GM12878 (cell line): ENCODE results near the gene GGT7. TPM values are rescaled to one million over a fixed set of nuclear protein-coding genes. Genes with fewer than 3 reads are reported as not detected.

Source experiments
- ATAC-seq: fragments of 200-7000 bp; cut with Tn5 transposase; 3 replicates; pipeline ENCODE4 v1.9.1; 2020; ENCODE audit warnings: mild to moderate bottlenecking, moderate library complexity
- BruUV-seq: library from RNA; stranded (reverse); fragments of 400-500 nt; replicated peaks from 2 replicates; lab custom pipeline; 2021; lab: Mats Ljungman, UMichigan
- CTCF ChIA-PET: fragments of 300-600 bp; sonication (Branson Sonifier 250); formaldehyde crosslinking; extraction: SDS; loops from one replicate; lab custom pipeline; 2021; ENCODE audit warnings: inconsistent platforms; lab: Yijun Ruan, JAX
- POLR2A ChIA-PET: fragments of 350-600 bp; formaldehyde crosslinking; extraction: SDS; loops from one replicate; lab custom pipeline; 2021; ENCODE audit warnings: inconsistent platforms; lab: Charles Lee
- RAD21 ChIA-PET: fragments of 300-600 bp; sonication (Branson Sonifier 250); formaldehyde crosslinking; loops from one replicate; lab custom pipeline; 2023; ENCODE audit warnings: antibody characterized with exemption; ENCODE audit not compliant: unreplicated experiment; lab: Charles Lee
- SMC1A ChIA-PET: fragments of 300-600 bp; sonication (Branson Sonifier 250); formaldehyde crosslinking; loops from one replicate; lab custom pipeline; 2023; ENCODE audit not compliant: unreplicated experiment, uncharacterized antibody; lab: Charles Lee
- DNase-seq: peaks from one replicate; pipeline ENCODE4 v3.0.0-alpha.2; 2011; ENCODE audit warnings: low read depth, low spot score
- FAIRE-seq: peaks from 3 replicates; lab custom pipeline; 2011; peaks lifted over from hg19 to GRCh38; lab: Jason Lieb, UNC
- H2AFZ ChIP-seq: 2 replicates; pipeline ENCODE4 v1.6.0; 2011; ENCODE audit warnings: low read depth, low read length, control low read depth; ENCODE audit not compliant: control insufficient read depth
- H3K27ac ChIP-seq: 2 replicates; pipeline ENCODE4 v1.5.1; 2011; ENCODE audit warnings: control low read depth; ENCODE audit not compliant: control insufficient read depth, insufficient read depth
- H3K27me3 ChIP-seq, 2 experiments: replicated peaks in 1 of 2; 2 replicates each; pipeline versions ENCODE4 v1.6.0 to v1.6.1; 2011; ENCODE audit warnings: low read length in 1 of 2; ENCODE audit not compliant: control insufficient read depth in 2 of 2, insufficient read depth in 2 of 2
- H3K36me3 ChIP-seq, 2 experiments: 2 replicates each; pipeline ENCODE4 v1.5.1; 2011; ENCODE audit warnings: low read length in 1 of 2; ENCODE audit not compliant: control insufficient read depth in 2 of 2, insufficient read depth in 2 of 2
- H3K4me1 ChIP-seq: 2 replicates; pipeline ENCODE4 v1.6.1; 2011; ENCODE audit warnings: mild to moderate bottlenecking, low read length, moderate library complexity, mixed read lengths; ENCODE audit not compliant: control insufficient read depth, insufficient read depth
- H3K4me2 ChIP-seq: 2 replicates; pipeline ENCODE4 v1.6.0; 2011; ENCODE audit warnings: control low read depth; ENCODE audit not compliant: control insufficient read depth, insufficient read depth
- H3K4me3 ChIP-seq: fragments of 200-600 bp; sonication (generic); 2 replicates; pipeline ENCODE4 v1.5.1; 2016
- H3K79me2 ChIP-seq: 2 replicates; pipeline ENCODE4 v1.6.0; 2011; ENCODE audit warnings: low read length; ENCODE audit not compliant: control insufficient read depth, insufficient read depth
- H3K9ac ChIP-seq: 2 replicates; pipeline ENCODE4 v1.8.0; 2011; ENCODE audit warnings: low read length, control low read depth, mixed read lengths; ENCODE audit not compliant: control insufficient read depth, insufficient read depth
- H3K9me3 ChIP-seq: replicated peaks from 3 replicates; pipeline ENCODE4 v1.5.1; 2011; ENCODE audit warnings: mild to moderate bottlenecking, low read length; ENCODE audit not compliant: control insufficient read depth, insufficient read depth
- H4K20me1 ChIP-seq: 2 replicates; pipeline ENCODE4 v1.6.0; 2011; ENCODE audit not compliant: control insufficient read depth, insufficient read depth
- BRCA1 ChIP-seq: IDR thresholded peaks from 2 replicates; pipeline ENCODE4 v1.6.1; 2011; ENCODE audit warnings: low read depth, low read length, improper control_type of control experiment
- CBFB ChIP-seq: IDR thresholded peaks from 2 replicates; pipeline ENCODE4 v1.6.1; 2016; ENCODE audit warnings: antibody characterized with exemption, low read depth
- DPF2 ChIP-seq: fragments of 450-650 bp; IDR thresholded peaks from 2 replicates; pipeline ENCODE4 v1.6.1; 2017; ENCODE audit warnings: mild to moderate bottlenecking
- MYC ChIP-seq: IDR thresholded peaks from 2 replicates; pipeline ENCODE4 v1.6.1; 2011; ENCODE audit warnings: mild to moderate bottlenecking, low read length, moderate library complexity, inconsistent platforms; ENCODE audit not compliant: insufficient read depth, insufficient replicate concordance, insufficient read length, severe bottlenecking
- SREBF1 ChIP-seq: IDR thresholded peaks from 2 replicates; pipeline ENCODE4 v1.6.1; 2012; ENCODE audit warnings: mild to moderate bottlenecking, low read length
- WRNIP1 ChIP-seq: IDR thresholded peaks from 2 replicates; pipeline ENCODE4 v1.6.1; 2011; ENCODE audit warnings: low read depth, low read length, improper control_type of control experiment, borderline replicate concordance
- ZBTB40 ChIP-seq: fragments of 450-650 bp; IDR thresholded peaks from 2 replicates; pipeline ENCODE4 v1.6.1; 2016; ENCODE audit warnings: mild to moderate bottlenecking, moderate library complexity, borderline replicate concordance
- ZNF592 ChIP-seq: fragments of 450-650 bp; IDR thresholded peaks from 2 replicates; pipeline ENCODE4 v1.6.1; 2017; ENCODE audit warnings: mild to moderate bottlenecking, moderate library complexity
- WGBS: methylation state at CpG from one replicate; pipeline ENCODE4 v1.1.6; 2016; ENCODE audit warnings: low lambda C conversion rate; ENCODE audit not compliant: insufficient replicate concordance, insufficient coverage; ENCODE audit errors: missing lambda C conversion rate; 5-methylcytosine and 5-hydroxymethylcytosine counted together
- in situ Hi-C: fragments of 300-500 bp; cut with MboI; formaldehyde crosslinking; loops from 9 replicates; pipeline ENCODE4 v1.14.3; 2018; ENCODE audit warnings: mixed read lengths
- intact Hi-C: fragments of 100-400 bp; cut with micrococcal nuclease; formaldehyde crosslinking; loops from one replicate; pipeline ENCODE4 v1.14.2; 2022; ENCODE audit not compliant: unreplicated experiment
- polyA plus RNA-seq, 11 experiments: library from polyadenylated mRNA; depleted of rRNA in 4 of 11; unstranded in 6 of 11; stranded (reverse) in 5 of 11; fragments of >200 nt; fragmentation: Nextera tagmentation in 4 of 11; fragmentation: Illumina TruSeq in 1 of 11; extraction: Ambion mirVana in 4 of 11; extraction: Trizol in 1 of 11; gene quantifications; 1 replicate in 1 of 11; 2 replicates in 10 of 11; pipeline versions ENCODE4 v1.2.1 to v1.2.3, GENCODE V29; 2011 to 2016; ENCODE audit warnings: inconsistent platforms in 2 of 11, missing spikeins in 2 of 11, low read depth in 1 of 11
- total RNA-seq, 4 experiments: library from RNA; depleted of rRNA in 3 of 4; stranded (reverse); fragments of >200 nt in 3 of 4; fragmentation: Illumina TruSeq in 1 of 4; extraction: Trizol in 1 of 4; gene quantifications; 2 replicates each; pipeline versions ENCODE4 v1.2.1 to v1.2.3, GENCODE V29; 2013 to 2021

The GGT7 gene
- total and polyA plus RNA-seq, 10 of the 15 experiments (the other 5 are each of a cell fraction or from before 2014, with no cell fraction given): 0.02 to 14.7 (median 5.3) TPM

GRCh38 chr20:34871320-34871926 is 1.2 kb downstream of the GGT7 start (continued):
- TF ChIP-seq ZBTB40: no peak
- TF ChIP-seq DPF2: no peak
- TF ChIP-seq, all 136 proteins: peak for 0

- Histone ChIP-seq H3K36me3 (no peaks in the 10 kb centered on the region), H3K9ac (no peak overlapping the region), H3K4me1 (no peaks in the 10 kb centered on the region), H2AFZ (no peak overlapping the region), H3K79me2 (no peaks in the 10 kb centered on the region), H4K20me1 (no peaks in the 10 kb centered on the region), H3K4me2 (no peak overlapping the region), H3K27ac (no peak overlapping the region), H3K4me3 (no peak overlapping the region), H3K9me3 (no peaks in the 10 kb centered on the region), H3K27me3 (no peaks in the 10 kb centered on the region)
- ChIA-PET CTCF (interaction anchor here (0.8 to 3.8 kb wide), 2 partner anchors 11 to 231 kb away, joined by 4 to 18 read pairs; partner anchors contain the start of gene ACSS2), SMC1A (no interaction called here), POLR2A (interaction anchor here (0.5 kb wide), 1 partner anchor 16 kb away, joined by 9 read pairs; no protein-coding TSS in a partner anchor), RAD21 (interaction anchor here (1.2 kb wide), 1 partner anchor 8 kb away, joined by 4 read pairs; no protein-coding TSS in a partner anchor)
- no peak for DNase-seq
- no peak for FAIRE-seq
- intact Hi-C loops: no loop called here
- in situ Hi-C loops: no loop called here
- no peak for ATAC-seq
- no TSS peak for BruUV-seq
- 73% methylated on average over 5 of the region's 5 CpGs for WGBS
- no peak for TF ChIP-seq ZNF592
- TF ChIP-seq WRNIP1: no peak
- no peak for TF ChIP-seq CBFB
- no peak for TF ChIP-seq SREBF1
- TF ChIP-seq BRCA1: no peak
- TF ChIP-seq MYC: no peak
Measured at GRCh38 chr20:34864216-34864615, 8.4 kb downstream of the GGT7 start.
